ENCODE measurements around the gene CD82. TPM values are rescaled to one million over a fixed set of nuclear protein-coding genes. Genes with fewer than 3 reads are reported as not detected.

Gene CD82
- total RNA-seq, 1 experiment from 2014 or later = 4.5 TPM

DNA sequence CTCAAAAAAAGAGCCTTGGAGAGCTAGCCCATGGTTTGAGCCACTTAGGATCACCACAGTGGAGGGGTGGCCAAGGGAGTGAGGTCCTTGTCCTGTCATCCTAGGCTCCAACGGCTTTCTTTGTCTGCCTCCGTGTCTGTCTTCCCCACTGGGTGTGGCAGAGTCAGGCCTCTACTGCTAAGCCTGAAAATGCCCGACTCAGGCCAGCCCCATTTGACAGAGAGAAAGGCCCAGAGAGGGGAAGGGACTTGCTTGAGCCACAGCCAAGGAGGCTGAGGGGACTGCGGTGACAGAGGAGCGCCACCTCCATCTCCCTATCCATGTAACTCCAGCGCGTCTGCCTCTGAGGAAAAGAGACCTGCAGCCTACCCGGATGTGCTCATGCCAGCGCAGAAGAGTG lies 27.8 kb upstream of the CD82 start:
- peaks cover 27% of the 10 kb centered on the region for H3K27me3 Mint-ChIP-seq (ENCODE audit: low read depth)

More for the DNA sequence above, 27.8 kb upstream of the CD82 start:
- no peaks in the 10 kb centered on the region for H3K79me1 ChIP-seq (ENCODE audit: insufficient read depth, low read depth, low read length, poor library complexity, severe bottlenecking)
- no peak overlapping the region for H3K23ac ChIP-seq (ENCODE audit: insufficient read length, low read depth, low read length)
- no peak overlapping the region for H3K27ac ChIP-seq (ENCODE audit: insufficient read length, low read depth, low read length)
- WGBS (ENCODE audit: extremely low coverage, insufficient read length, low lambda C conversion rate) = no CpG with 5 or more reads among the region's 9 CpGs
- H3K4ac ChIP-seq (ENCODE audit: low read depth, low read length) = no peak overlapping the region
- no peak overlapping the region for H3K4me2 ChIP-seq (ENCODE audit: insufficient read depth, insufficient read length, low read length)
- no peak overlapping the region for H4K5ac ChIP-seq (ENCODE audit: insufficient read length, low read depth, low read length)
- no peak overlapping the region for H2BK15ac ChIP-seq (ENCODE audit: low read depth, low read length)
- no peaks in the 10 kb centered on the region for H3K27me3 ChIP-seq (ENCODE audit: insufficient read depth, low read length)
- H2BK20ac ChIP-seq (ENCODE audit: low read depth, low read length, poor library complexity, severe bottlenecking) = no peak overlapping the region
- no peak for DNase-seq
- no peaks in the 10 kb centered on the region for H4K20me1 ChIP-seq (ENCODE audit: control insufficient read depth, insufficient read depth, insufficient read length)
- H3K14ac ChIP-seq (ENCODE audit: insufficient read depth, low read length) = no peak overlapping the region
- Mint-ChIP-seq H3K4me3 (no peak overlapping the region), H3K9me3 (no peaks in the 10 kb centered on the region; a peak in 1 of 5 replicates), H3K4me1 (peaks cover 3 to 8% of the 10 kb centered on the region in 2 experiments; a peak in 3 of 4 replicates), H3K36me3 (ENCODE audit: insufficient read depth in 1 of 3, low read depth in 3 of 3) (no peaks in the 10 kb centered on the region), H3K27ac (no peak overlapping the region; a peak in 1 of 7 replicates)
- H3K4me1 ChIP-seq (ENCODE audit: insufficient read depth, low read length) = no peaks in the 10 kb centered on the region
- no peak overlapping the region for H2BK12ac ChIP-seq (ENCODE audit: insufficient read length, low read depth, low read length)
- no peak overlapping the region for H3K9ac ChIP-seq (ENCODE audit: extremely low read depth, insufficient read length, low read length)
- H3T11ph ChIP-seq (ENCODE audit: low read length) = no peak overlapping the region
- no peak for TF ChIP-seq CTCF (conservative IDR thresholded peaks at IDR 0.05)
- no peak overlapping the region for H2AK5ac ChIP-seq (ENCODE audit: insufficient read length, low read length)
- no peak overlapping the region for H2AFZ ChIP-seq (ENCODE audit: low read length)
- H3K18ac ChIP-seq (ENCODE audit: insufficient read length, low read depth, low read length) = no peak overlapping the region
- no peak overlapping the region for H4K91ac ChIP-seq (ENCODE audit: insufficient read length, low read depth, low read length)
- H3K79me2 ChIP-seq (ENCODE audit: insufficient read depth, low read length) = no peaks in the 10 kb centered on the region
- no peak overlapping the region for H2BK120ac ChIP-seq (ENCODE audit: low read depth, low read length, poor library complexity, severe bottlenecking)
- no peak overlapping the region for H2BK5ac ChIP-seq (ENCODE audit: insufficient read length, low read length)
- H3K23me2 ChIP-seq (ENCODE audit: insufficient read length, low read depth, low read length, poor library complexity, severe bottlenecking) = no peaks in the 10 kb centered on the region
- no peaks in the 10 kb centered on the region for H3K9me3 ChIP-seq (ENCODE audit: control insufficient read depth, low read depth, low read length)
- no peak overlapping the region for H4K8ac ChIP-seq (replicated peaks; ENCODE audit: insufficient read length, low read depth, low read length)
- no peak overlapping the region for H3K56ac ChIP-seq (ENCODE audit: insufficient read length, low read depth, low read length)
